ENCODE measurements around the gene MPP3. TPM values are rescaled to one million over a fixed set of nuclear protein-coding genes. Genes with fewer than 3 reads are reported as not detected.
"Not testable (repeated sequence)": the region's sequence is repeated elsewhere in the genome, so short reads cannot be mapped to it uniquely, and the experiment has no call there.

The MPP3 gene
- total RNA-seq, 1 donor from 2014 or later = 22.9 TPM

DNA sequence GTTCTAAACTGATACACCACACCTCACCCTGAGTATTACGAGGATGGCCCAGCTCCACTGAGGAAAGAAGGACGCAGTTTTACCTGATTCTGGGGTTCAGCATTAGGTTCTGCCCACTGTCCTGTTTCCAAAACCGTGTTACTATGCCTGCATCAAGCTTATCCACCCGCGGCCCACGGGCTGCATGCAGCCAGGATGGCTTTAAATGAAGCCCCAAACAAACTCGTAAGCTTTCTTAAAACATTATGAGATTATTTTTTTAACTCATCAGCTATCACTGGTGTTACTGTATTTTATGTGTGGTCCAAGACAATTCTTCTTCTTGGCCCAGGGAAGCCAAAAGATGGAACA, 10.0 kb upstream of the MPP3 start:
- Mint-ChIP-seq H3K36me3 (no peaks in the 10 kb centered on the region), H3K9me3 (no peaks in the 10 kb centered on the region), H3K4me3 (no peak overlapping the region), H3K27ac (no peak overlapping the region), H3K27me3 (ENCODE audit: low read depth) (peaks cover 3% of the 10 kb centered on the region), H3K4me1 (peaks cover 38% of the 10 kb centered on the region)
- TF ChIP-seq, protein P1, sequence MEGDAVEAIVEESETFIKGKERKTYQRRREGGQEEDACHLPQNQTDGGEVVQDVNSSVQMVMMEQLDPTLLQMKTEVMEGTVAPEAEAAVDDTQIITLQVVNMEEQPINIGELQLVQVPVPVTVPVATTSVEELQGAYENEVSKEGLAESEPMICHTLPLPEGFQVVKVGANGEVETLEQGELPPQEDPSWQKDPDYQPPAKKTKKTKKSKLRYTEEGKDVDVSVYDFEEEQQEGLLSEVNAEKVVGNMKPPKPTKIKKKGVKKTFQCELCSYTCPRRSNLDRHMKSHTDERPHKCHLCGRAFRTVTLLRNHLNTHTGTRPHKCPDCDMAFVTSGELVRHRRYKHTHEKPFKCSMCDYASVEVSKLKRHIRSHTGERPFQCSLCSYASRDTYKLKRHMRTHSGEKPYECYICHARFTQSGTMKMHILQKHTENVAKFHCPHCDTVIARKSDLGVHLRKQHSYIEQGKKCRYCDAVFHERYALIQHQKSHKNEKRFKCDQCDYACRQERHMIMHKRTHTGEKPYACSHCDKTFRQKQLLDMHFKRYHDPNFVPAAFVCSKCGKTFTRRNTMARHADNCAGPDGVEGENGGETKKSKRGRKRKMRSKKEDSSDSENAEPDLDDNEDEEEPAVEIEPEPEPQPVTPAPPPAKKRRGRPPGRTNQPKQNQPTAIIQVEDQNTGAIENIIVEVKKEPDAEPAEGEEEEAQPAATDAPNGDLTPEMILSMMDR (IDR thresholded peaks at IDR 0.05; ENCODE audit: unreplicated experiment) = no peak
- DNase-seq (ENCODE audit: low spot score in 2 of 2, unreplicated experiment in 2 of 2) = no peak

DNA sequence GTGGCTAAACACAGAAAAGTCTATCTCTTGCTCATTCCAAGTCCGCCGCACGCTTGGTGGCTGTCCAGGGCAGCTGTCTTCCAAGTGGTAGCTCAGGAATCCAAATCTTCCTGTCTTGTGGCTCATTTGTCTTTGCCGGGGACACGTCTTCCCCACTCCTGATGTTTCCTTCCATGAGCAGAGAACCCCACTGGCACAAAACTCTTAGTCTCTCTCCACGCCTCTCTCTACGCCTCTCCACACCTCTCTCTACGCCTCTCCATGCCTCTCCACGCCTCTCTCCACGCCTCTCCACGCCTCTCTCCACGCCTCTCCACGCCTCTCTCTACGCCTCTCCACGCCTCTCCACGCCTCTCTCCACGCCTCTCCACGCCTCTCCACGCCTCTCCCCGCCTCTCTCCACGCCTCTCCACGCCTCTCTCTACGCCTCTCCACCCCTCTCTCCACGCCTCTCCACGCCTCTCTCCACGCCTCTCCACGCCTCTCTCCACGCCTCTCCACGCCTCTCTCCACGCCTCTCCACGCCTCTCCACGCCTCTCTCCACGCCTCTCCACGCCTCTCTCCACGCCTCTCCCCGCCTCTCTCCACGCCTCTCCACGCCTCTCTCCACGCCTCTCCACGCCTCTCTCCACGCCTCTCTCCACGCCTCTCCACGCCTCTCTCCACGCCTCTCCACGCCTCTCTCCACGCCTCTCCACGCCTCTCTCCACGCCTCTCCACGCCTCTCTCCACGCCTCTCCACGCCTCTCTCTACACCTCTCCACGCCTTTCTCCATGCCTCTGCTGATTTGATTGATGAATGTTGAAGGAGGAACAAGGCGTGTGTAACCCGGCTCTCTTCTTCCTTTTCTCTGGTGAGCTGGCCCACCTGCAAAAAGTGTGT, 9.4 kb upstream of the MPP3 start:
- H3K36me3 Mint-ChIP-seq; H3K4me3 Mint-ChIP-seq; H3K27me3 Mint-ChIP-seq (ENCODE audit: low read depth); H3K9me3 Mint-ChIP-seq; DNase-seq (ENCODE audit: low spot score in 2 of 2, unreplicated experiment in 2 of 2); H3K27ac Mint-ChIP-seq: not testable (repeated sequence)
- peaks cover 35% of the 10 kb centered on the region for H3K4me1 Mint-ChIP-seq

DNA sequence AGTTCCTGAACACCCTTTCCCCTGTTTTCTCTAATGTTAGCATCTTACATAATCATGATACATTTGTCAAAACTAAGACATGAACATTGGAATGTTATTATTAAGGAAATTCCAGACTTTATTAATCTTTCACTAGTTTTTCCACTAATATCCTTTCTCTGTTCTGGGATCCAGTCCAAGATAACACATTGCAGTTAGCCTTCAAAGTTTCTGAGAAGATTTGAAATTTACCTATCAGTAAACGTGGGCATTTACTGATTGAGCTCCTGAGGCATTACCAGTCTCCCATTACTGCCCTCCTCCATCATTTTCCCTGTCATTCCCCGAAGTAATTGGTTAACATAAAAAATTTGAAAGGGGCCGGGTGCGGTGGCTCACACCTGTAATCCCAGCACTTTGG, 8.3 kb upstream of the MPP3 start:
- H3K36me3 Mint-ChIP-seq = no peaks in the 10 kb centered on the region
- peaks cover 6% of the 10 kb centered on the region for H3K27me3 Mint-ChIP-seq (ENCODE audit: low read depth)
- H3K4me3 Mint-ChIP-seq = no peak overlapping the region
- TF ChIP-seq, protein P1 (IDR thresholded peaks at IDR 0.05; ENCODE audit: unreplicated experiment) = no peak
- DNase-seq (ENCODE audit: low spot score in 2 of 2, unreplicated experiment in 2 of 2) = no peak
- H3K4me1 Mint-ChIP-seq = peaks cover 30% of the 10 kb centered on the region
- peak overlapping the region; percentile 21 for H3K27ac Mint-ChIP-seq
- H3K9me3 Mint-ChIP-seq = no peaks in the 10 kb centered on the region

DNA sequence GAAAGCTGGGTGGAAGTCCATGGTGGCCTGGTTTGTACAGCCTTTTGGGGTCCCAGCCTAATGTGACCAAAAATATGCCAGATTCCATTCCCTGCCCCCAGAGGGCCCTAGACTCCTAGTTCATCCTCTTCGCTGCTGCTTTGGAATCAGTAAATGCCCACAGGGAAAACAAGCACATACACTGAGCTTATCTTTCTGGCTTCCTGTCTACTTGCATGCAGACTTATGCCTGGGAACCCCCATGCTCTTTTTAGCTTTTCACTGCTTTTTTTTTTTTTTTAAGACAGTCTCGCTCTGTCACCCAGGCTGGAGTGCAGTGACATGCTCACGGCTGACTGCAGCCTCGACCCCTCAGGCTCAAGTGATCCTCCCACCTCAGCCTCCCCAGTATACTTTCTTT, 7.9 kb upstream of the MPP3 start:
- no peaks in the 10 kb centered on the region for H3K9me3 Mint-ChIP-seq
- H3K27me3 Mint-ChIP-seq (ENCODE audit: low read depth) = peaks cover 6% of the 10 kb centered on the region
- peaks cover 30% of the 10 kb centered on the region for H3K4me1 Mint-ChIP-seq
- peak overlapping the region; percentile 59 for H3K27ac Mint-ChIP-seq
- no peak overlapping the region for H3K4me3 Mint-ChIP-seq
- no peaks in the 10 kb centered on the region for H3K36me3 Mint-ChIP-seq
- DNase-seq (ENCODE audit: low spot score in 2 of 2, unreplicated experiment in 2 of 2) = no peak
- TF ChIP-seq, protein P1 (IDR thresholded peaks at IDR 0.05; ENCODE audit: unreplicated experiment) = no peak

GRCh38 chr17:43839670-43840108, 6.7 kb upstream of the MPP3 start:
- H3K36me3 Mint-ChIP-seq = no peaks in the 10 kb centered on the region
- TF ChIP-seq, protein P1 (IDR thresholded peaks at IDR 0.05; ENCODE audit: unreplicated experiment) = no peak
- H3K4me1 Mint-ChIP-seq = peaks cover 28% of the 10 kb centered on the region
- no peak for DNase-seq (ENCODE audit: low spot score in 2 of 2, unreplicated experiment in 2 of 2)
- H3K27me3 Mint-ChIP-seq (ENCODE audit: low read depth) = peaks cover 6% of the 10 kb centered on the region
- no peak overlapping the region for H3K27ac Mint-ChIP-seq
- no peak overlapping the region for H3K4me3 Mint-ChIP-seq
- H3K9me3 Mint-ChIP-seq = no peaks in the 10 kb centered on the region

DNA sequence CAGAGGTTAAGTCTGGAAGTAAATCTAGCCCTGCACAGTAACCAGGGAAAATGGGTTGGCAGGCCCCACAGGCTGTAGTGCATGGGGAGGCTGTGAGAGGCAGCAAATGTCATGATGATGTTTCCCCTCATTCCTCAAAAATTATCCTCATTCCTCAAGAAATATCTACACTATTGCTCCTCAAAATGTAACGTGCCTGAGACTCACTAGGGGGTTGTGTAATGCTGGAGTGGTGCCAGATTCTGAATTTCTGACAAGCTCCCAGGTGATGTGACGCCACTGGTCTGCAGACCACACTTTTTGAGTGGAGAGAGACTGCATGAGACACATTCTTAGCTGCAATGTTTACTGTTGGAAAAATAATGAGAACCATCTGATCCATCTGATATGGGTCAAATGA, 1.2 kb upstream of the MPP3 start:
- Mint-ChIP-seq H3K4me3 (peak overlapping the region; percentile 82), H3K27ac (no peak overlapping the region), H3K36me3 (peaks cover 9% of the 10 kb centered on the region), H3K4me1 (peaks cover 19% of the 10 kb centered on the region), H3K27me3 (ENCODE audit: low read depth) (peaks cover 12% of the 10 kb centered on the region), H3K9me3 (peaks cover 6% of the 10 kb centered on the region)
- TF ChIP-seq, protein P1 (IDR thresholded peaks at IDR 0.05; ENCODE audit: unreplicated experiment) = no peak
- DNase-seq (ENCODE audit: low spot score in 2 of 2, unreplicated experiment in 2 of 2) = no peak

Measured in mesothelial cell of epicardium (in vitro differentiated cells).